ENCODE data around the gene RHBDF2.

GRCh38 chr17:76499267-76499667 lies 2.0 kb downstream of the RHBDF2 start:
- TF ChIP-seq CTCF (IDR thresholded peaks at IDR 0.05; ENCODE audit: extremely low read depth in 1 of 2, insufficient read depth in 1 of 2, low read depth in 1 of 2, low read length in 2 of 2) (no peak), EZH2 (IDR thresholded peaks at IDR 0.05; ENCODE audit: borderline replicate concordance, low read depth, low read length, severe bottlenecking) (no peak)
